ENCODE results near the gene MLH3. TPM values are rescaled to one million over a fixed set of nuclear protein-coding genes. Genes with fewer than 3 reads are reported as not detected.

MLH3 gene
- 0.93 TPM for polyA plus RNA-seq (2012; ENCODE audit: insufficient read length, low read depth)

DNA sequence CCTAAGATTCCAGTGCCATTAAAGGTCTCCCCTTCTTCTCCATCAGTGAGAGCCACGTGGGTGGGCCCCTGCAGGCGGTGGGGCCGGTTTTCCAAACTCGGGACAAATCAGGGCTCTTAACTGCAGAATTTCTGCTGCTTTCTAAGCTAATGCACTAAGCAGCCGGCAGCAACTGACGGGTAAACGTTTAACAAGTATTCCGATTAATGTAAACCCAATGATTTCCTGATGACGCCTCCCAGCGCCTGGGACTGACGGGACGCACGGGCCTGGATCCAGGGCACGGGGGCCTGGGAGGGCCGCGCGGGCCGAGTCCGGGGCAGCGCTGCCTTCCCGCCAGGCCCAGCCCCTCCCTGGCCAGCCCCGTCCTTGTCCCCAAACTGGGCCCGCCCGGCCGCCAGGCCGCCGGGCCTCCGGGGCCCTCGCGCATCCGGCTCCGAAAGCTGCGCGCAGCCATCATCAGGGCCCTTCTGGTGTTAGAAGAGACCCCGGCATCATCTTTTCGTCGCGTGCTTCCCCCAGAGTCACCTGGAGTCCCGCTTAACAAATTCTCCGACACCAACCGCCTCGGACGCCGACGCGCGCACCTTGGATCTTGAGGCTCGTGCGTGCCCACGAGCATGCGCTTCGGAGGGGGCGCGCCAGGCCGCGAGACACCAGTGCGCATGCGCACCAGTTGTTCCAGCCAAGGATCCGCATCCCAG is at the start of gene MLH3:
Gene MLH3, minus strand, starts transcription at position 616 of the 704 bp plus-strand sequence. CDS start 1,812 bp downstream, outside the sequence.
- TF ChIP-seq, protein P1, sequence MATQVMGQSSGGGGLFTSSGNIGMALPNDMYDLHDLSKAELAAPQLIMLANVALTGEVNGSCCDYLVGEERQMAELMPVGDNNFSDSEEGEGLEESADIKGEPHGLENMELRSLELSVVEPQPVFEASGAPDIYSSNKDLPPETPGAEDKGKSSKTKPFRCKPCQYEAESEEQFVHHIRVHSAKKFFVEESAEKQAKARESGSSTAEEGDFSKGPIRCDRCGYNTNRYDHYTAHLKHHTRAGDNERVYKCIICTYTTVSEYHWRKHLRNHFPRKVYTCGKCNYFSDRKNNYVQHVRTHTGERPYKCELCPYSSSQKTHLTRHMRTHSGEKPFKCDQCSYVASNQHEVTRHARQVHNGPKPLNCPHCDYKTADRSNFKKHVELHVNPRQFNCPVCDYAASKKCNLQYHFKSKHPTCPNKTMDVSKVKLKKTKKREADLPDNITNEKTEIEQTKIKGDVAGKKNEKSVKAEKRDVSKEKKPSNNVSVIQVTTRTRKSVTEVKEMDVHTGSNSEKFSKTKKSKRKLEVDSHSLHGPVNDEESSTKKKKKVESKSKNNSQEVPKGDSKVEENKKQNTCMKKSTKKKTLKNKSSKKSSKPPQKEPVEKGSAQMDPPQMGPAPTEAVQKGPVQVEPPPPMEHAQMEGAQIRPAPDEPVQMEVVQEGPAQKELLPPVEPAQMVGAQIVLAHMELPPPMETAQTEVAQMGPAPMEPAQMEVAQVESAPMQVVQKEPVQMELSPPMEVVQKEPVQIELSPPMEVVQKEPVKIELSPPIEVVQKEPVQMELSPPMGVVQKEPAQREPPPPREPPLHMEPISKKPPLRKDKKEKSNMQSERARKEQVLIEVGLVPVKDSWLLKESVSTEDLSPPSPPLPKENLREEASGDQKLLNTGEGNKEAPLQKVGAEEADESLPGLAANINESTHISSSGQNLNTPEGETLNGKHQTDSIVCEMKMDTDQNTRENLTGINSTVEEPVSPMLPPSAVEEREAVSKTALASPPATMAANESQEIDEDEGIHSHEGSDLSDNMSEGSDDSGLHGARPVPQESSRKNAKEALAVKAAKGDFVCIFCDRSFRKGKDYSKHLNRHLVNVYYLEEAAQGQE (IDR thresholded peaks at IDR 0.05; ENCODE audit: insufficient read depth in 1 of 2, low read depth in 2 of 2, low read length in 2 of 2): no peak
- TF ChIP-seq FOXP2 (optimal IDR thresholded peaks at IDR 0.05; ENCODE audit: borderline replicate concordance, extremely low read depth, extremely low read length, insufficient read depth) (no peak), POLR2AphosphoS5 (IDR thresholded peaks at IDR 0.05; ENCODE audit: low read depth, low read length) (no peak), SIN3A (IDR thresholded peaks at IDR 0.05; ENCODE audit: borderline replicate concordance, insufficient read depth, low read length) (no peak), TAF1 (IDR thresholded peaks at IDR 0.05; ENCODE audit: borderline replicate concordance, insufficient read depth, low read length) (no peak)

DNA sequence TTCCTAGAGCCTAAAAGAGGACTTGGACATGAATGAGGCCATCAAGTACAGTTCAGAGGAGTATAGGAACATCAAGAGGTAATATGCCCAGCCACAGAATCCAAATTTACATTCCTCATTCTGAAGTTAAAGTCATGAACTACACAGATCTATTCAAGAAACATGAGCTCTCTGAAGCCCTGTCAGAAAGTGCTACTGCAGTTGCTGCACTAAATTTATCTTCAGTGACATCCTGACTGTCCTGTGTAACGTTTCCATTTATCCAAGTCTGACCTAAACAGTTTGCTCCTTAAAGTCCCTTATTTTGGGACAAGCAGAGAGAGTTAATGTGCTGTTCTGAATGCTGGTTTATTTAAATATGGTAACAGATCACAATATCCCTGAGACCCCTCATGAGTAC is 47.4 kb upstream of the MLH3 start:
- TF ChIP-seq TAF1 (IDR thresholded peaks at IDR 0.05; ENCODE audit: borderline replicate concordance, insufficient read depth, low read length) (no peak), POLR2AphosphoS5 (IDR thresholded peaks at IDR 0.05; ENCODE audit: low read depth, low read length) (no peak), SIN3A (IDR thresholded peaks at IDR 0.05; ENCODE audit: borderline replicate concordance, insufficient read depth, low read length) (no peak), FOXP2 (optimal IDR thresholded peaks at IDR 0.05; ENCODE audit: borderline replicate concordance, extremely low read depth, extremely low read length, insufficient read depth) (no peak)
- TF ChIP-seq, protein P1 (IDR thresholded peaks at IDR 0.05; ENCODE audit: insufficient read depth in 1 of 2, low read depth in 2 of 2, low read length in 2 of 2): no peak

DNA sequence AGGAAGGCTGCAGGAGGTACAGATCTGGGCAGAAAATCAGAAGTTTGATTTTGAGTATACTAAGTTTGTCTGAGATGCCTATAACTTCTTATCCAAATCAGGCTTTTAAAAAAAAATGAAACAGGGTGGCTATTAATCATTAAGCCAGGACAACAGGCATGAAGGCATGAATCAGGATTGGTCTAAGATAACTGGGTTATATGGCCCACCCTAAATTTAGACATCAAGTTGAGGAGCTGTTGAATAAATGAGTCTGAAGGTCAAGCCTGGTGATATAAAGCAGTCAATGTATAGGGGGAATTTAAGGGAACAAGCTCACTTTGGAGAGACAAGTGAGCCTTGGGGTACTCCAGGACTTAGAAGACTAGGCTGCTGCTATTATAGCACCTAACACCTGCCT is 46.9 kb upstream of the MLH3 start:
- TF ChIP-seq TAF1 (IDR thresholded peaks at IDR 0.05; ENCODE audit: borderline replicate concordance, insufficient read depth, low read length) (no peak), POLR2AphosphoS5 (IDR thresholded peaks at IDR 0.05; ENCODE audit: low read depth, low read length) (no peak), SIN3A (IDR thresholded peaks at IDR 0.05; ENCODE audit: borderline replicate concordance, insufficient read depth, low read length) (no peak), FOXP2 (optimal IDR thresholded peaks at IDR 0.05; ENCODE audit: borderline replicate concordance, extremely low read depth, extremely low read length, insufficient read depth) (no peak)
- TF ChIP-seq, protein P1 (IDR thresholded peaks at IDR 0.05; ENCODE audit: insufficient read depth in 1 of 2, low read depth in 2 of 2, low read length in 2 of 2): no peak

DNA sequence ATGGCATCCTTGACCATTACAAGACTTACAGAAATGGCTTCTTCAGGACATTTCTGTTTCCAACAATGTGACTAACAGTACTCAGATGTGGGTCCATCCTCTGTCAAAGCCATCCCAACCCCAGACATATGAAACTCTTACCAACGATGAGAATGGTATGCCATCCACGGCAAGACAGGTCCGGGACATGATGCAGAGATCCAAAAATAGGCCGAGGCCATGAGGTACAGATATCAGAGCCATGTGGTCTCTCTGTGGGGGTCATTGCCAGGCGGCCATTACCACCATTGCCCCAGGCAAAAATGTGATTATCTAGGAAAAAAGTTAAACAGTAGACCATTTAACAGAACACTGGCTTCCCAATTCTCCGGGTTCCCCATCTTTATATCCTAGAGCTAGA is 45.7 kb upstream of the MLH3 start:
- TF ChIP-seq POLR2AphosphoS5 (IDR thresholded peaks at IDR 0.05; ENCODE audit: low read depth, low read length) (no peak), FOXP2 (optimal IDR thresholded peaks at IDR 0.05; ENCODE audit: borderline replicate concordance, extremely low read depth, extremely low read length, insufficient read depth) (no peak), SIN3A (IDR thresholded peaks at IDR 0.05; ENCODE audit: borderline replicate concordance, insufficient read depth, low read length) (no peak), TAF1 (IDR thresholded peaks at IDR 0.05; ENCODE audit: borderline replicate concordance, insufficient read depth, low read length) (no peak)
- TF ChIP-seq, protein P1 (IDR thresholded peaks at IDR 0.05; ENCODE audit: insufficient read depth in 1 of 2, low read depth in 2 of 2, low read length in 2 of 2): no peak
